G401 (cell line): ENCODE measurements around the gene SIGLEC6. TPM values are rescaled to one million over a fixed set of nuclear protein-coding genes. Genes with fewer than 3 reads are reported as not detected.
A peak's percentile ranks its signal among the peaks of the same experiment; 100 is the strongest.
"Not testable (repeated sequence)": the region's sequence is repeated elsewhere in the genome, so short reads cannot be mapped to it uniquely, and the experiment has no call there.

Source experiments
- DNase-seq: peaks from one replicate; pipeline ENCODE4 v3.0.0-alpha.2; 2015; ENCODE audit warnings: low spot score
- in situ Hi-C: cut with HindIII; loops from 2 replicates; pipeline ENCODE4 v1.10.0; 2016; ENCODE audit warnings: low sequenced_read_pairs, mixed read lengths
- total RNA-seq: library from RNA; depleted of rRNA; stranded (reverse); fragments of >200 nt; shearing (Covaris generic); gene quantifications from 2 replicates; pipeline ENCODE4 v1.2.3, GENCODE V29; 2014

Gene SIGLEC6
- total RNA-seq, 1 experiment from 2014 or later, result not detected

- in situ Hi-C loops, result no loop called here
- peak; percentile 65 for DNase-seq
These were observed 16.5 kb downstream of the SIGLEC6 start for GRCh38 chr19:51514866-51515481.

DNA sequence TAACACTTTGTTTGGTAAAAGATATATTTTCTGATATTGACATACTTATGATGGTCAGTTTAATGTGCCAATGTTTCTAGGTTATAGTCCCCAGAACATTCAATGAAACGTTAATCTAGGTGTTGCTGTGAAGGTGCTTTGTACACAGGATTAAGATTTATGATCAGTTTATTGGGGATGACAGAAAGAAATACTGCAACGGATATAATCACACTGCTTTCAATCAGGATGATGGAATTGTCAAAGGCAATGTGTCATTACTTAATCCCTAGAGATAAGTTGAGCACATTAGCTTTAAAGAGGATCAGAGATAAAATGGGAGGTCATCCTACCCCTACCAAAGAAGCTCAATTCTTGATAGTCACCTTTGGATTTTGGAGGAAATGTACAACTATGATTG, 17.5 kb downstream of the SIGLEC6 start:
- in situ Hi-C loops, result no loop called here
- no peak for DNase-seq

GRCh38 chr19:51511353-51511752, 20.1 kb downstream of the SIGLEC6 start:
- DNase-seq, result no peak
- in situ Hi-C loops, result no loop called here

GRCh38 chr19:51509823-51510660, 21.4 kb downstream of the SIGLEC6 start:
- in situ Hi-C loops, result no loop called here
- no peak for DNase-seq

DNA sequence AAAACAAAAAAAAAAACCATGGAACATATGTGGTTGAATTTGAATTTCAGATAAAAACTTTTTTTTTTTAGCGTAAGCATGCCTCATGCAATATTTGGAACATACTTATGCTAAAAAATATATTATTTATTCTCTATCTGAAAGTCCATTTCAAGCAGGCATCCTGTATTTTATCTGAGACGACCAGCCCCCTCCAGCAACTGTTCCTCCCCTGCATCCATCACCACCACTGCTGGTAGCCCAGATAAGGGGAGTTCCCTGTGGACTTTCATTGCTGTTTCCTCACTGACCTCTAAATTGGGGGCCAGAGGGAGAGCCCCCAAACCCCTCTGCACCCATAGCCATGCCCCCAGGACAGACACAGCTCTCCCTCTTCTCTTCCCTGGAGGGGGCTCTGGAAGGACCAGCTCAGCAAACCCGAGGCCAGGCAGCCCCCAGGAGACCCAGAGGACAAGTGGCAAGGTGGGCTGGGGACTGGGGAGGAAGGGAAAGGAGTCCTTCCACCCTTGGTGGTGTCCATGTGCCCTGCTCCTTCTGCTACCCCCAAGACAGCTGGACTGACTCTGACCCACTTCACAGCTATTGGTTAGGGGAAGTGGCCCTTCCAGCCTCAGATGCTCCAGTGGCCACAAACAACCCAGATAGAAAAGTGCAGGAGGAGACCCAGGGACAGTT, 23.3 kb downstream of the SIGLEC6 start:
- in situ Hi-C loops, result no loop called here
- DNase-seq, result no peak

DNA sequence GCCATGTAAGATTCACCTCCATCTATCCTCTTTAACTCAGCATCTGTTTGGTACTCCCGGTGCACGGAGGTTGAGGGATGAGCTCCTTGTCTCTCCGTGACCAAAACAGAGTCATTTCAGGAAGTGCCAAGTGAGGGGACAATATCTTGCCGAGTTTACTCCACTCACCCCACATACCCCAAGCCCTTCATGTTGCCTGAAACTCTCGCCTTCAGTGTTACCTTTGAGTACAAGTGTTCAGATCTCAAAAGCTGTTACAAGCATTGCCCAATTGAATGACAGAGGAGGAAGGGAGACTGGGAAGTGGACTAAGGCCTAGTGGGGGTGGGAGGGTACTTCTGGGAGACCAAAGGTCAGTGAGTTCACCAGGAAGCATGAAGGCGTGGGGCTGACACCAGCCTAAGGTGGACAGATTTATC, 23.8 kb downstream of the SIGLEC6 start:
- in situ Hi-C loops, result no loop called here

DNA sequence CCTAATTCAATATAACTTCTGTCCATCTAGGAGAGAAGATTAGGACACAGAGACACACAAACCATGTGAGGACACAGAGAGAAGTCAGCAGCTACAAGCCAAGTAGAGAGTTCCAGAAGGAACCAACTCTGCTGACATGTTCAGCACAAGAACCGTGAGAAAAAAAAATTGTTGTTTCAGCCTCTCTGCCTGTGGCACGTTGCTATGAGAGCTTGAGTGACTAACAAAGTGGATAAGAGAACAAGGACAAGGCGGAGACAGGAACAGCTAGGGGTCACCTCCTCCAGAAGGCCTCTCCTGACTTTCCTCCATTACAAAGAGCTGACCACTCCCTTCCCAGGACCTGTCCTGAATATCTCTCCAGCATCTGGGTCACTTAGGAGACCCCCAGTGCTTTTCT, 24.3 kb downstream of the SIGLEC6 start:
- no peak for DNase-seq
- in situ Hi-C loops, result no loop called here

More for the DNA sequence above, 23.8 kb downstream of the SIGLEC6 start:
- DNase-seq, result no peak

- no peak for DNase-seq
- in situ Hi-C loops, result no loop called here
These were observed 25.6 kb downstream of the SIGLEC6 start for GRCh38 chr19:51505904-51506303.

GRCh38 chr19:51503896-51504295, 27.6 kb downstream of the SIGLEC6 start:
- in situ Hi-C loops, result no loop called here
- DNase-seq, result no peak

- in situ Hi-C loops, result no loop called here
- DNase-seq, result no peak
These were observed 28.1 kb downstream of the SIGLEC6 start for GRCh38 chr19:51503286-51503817.

DNA sequence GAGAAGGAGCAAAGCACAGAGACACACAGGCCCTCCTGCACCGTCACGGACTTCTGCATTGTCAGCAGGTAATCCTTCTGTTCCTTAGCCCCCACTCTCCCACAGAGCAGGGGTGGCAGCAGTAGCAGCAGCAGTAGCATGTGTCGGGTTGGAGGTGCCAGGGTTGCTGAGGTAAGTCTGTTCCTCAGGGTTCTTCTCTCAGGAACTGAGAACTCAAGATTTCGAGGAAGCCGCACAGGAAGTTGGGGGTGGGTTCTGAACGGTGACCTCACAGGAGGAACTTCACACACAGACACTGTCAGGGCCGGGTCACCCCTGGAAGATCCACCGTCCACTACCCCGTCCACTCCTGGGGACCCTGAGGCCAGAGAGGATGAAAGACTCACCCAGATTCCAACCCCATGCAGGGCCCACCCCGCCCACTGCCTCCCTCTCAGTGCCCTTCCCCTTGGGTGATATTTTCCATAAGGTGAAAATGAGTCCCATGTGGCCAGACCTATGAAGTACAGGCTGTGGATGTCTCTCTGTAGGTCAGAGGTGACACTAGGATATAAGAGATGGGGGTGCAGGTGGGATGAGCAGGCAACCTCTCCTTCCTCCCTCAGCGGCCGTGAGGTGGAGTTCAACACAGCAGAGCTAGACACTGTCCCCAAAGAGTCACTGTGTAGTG, 29.7 kb downstream of the SIGLEC6 start, which contains the start of gene SIGLEC12:
SIGLEC12 (minus strand) TSS at position 207 of the 670 bp plus-strand sequence; CDS start at position 140, 67 bp downstream.
- in situ Hi-C loops, result no loop called here
- DNase-seq, result no peak

DNA sequence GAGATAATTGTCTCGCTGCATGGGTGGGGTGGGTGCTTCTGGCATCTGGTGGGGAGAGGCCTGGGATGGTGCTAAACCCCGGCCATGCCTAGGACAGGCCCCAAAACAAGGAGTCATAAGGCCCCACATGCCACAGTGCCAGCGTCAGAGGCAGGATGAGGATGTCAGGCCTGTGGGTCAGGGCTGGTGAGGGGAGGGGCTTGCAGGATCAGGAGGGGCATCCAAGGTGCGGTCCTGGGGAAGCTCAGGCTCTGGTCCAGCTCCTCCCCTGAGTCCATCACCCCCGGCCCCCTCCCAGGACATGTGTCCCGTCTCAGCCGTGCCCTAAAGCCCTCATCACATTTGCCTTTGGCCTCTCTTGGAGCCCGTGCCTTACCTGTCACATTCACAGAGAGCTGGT, 30.5 kb downstream of the SIGLEC6 start:
- in situ Hi-C loops, DNase-seq: not testable (repeated sequence)

- in situ Hi-C loops, result no loop called here
- no peak for DNase-seq
These were observed 33.8 kb downstream of the SIGLEC6 start for GRCh38 chr19:51497666-51498065.

- in situ Hi-C loops, result no loop called here
- no peak for DNase-seq
These were observed 37.7 kb downstream of the SIGLEC6 start for GRCh38 chr19:51493776-51494175.

DNA sequence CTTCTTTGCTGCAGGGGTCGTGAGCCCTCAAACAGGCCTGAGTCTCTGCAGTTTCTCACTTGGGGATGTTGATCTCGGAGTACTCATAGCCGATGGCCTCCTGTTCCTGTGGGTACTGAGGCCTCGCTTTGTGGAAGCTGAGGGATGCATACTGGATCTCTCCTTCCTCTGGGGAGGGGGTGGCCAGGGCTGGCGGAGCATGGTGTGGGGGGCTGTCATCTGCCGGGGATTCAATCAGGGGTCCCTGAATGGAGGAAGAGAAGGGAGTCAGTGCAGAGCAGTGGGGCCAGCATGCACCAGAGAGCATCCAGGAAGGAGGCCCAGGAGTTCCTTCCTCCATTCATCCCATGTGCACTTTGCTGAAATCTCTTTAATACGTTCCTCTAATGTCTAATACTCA, 39.9 kb downstream of the SIGLEC6 start:
- no peak for DNase-seq
- in situ Hi-C loops, result no loop called here

GRCh38 chr19:51490676-51491075, 40.8 kb downstream of the SIGLEC6 start:
- in situ Hi-C loops, result no loop called here
- no peak for DNase-seq

DNA sequence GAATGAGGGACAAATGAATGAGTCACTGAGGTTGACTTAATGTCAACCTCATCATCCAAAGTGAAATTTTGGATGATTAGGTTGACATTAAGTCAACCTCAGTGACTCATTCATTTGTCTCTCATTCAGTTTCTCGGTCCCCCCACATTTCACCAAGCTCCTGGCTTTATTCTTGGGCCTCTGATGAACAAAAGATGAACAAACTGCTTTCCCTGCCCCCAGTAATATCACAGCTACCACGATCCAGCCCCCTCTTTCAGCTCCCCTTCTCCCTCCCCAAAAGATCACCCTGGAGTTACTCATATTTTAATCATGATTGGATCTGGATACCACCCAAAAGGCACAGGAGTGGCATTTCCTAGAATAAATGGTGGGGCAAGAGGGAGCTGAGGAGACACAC, 42.4 kb downstream of the SIGLEC6 start:
- no peak for DNase-seq
- in situ Hi-C loops, result no loop called here

DNA sequence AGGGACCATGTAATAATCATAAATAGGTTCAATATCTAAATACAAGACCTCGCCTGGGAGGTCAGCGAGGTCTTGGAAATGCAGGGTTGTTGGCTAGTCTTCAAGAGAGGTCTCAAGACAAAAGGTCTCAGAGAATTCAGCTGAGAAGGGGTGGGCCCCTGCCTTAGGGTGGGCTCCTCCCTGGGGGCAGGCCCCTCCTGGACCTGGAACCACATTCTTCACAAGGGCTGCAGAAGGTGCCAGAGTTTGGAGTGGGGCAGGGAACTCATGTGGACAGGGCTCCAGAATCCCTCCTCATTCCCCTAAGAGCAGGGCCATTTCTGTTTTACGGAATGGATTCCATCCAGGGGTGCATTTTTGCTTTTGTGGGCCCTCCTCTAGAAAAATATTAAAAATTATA, 43.0 kb downstream of the SIGLEC6 start:
- DNase-seq, result no peak
- in situ Hi-C loops, result no loop called here

DNA sequence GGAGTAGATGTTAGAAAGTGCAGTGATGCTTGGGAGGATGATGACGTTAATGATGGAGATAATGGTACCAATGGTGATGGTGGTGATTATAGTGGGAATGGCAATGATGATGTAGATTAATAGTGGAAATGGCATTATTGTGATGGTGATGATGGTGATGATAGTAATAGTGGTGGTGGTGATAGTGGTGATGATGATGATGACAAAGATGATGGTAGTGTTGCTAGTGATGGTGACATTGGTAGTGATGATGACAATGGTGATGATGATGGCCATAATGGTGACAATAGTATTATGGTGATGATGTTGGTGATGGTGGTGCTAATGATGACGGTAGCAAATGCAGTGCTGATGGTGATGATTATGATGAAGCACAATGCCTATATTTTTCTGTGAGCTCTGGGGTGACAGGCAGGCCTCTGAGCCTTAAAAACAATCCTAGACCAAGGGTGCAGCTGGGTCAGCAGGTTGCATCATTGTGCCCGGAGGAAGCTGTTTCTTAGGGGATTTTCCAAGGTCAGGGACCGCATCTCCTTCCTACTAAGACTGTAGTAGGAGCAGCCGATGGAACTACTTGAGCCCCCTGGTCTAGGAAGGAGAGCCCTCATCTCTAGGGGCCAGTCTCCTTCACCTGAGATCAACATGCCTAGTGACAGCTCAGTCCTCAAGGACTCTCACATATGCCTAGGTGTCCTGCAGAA, 45.4 kb downstream of the SIGLEC6 start:
- DNase-seq, result no peak

More for the DNA sequence above, 45.4 kb downstream of the SIGLEC6 start:
- in situ Hi-C loops, result no loop called here
